ENCODE measurements around the gene HNRNPU. TPM values are rescaled to one million over a fixed set of nuclear protein-coding genes. Genes with fewer than 3 reads are reported as not detected.

HNRNPU gene
- total RNA-seq, 1 donor from 2014 or later: 167 TPM

DNA sequence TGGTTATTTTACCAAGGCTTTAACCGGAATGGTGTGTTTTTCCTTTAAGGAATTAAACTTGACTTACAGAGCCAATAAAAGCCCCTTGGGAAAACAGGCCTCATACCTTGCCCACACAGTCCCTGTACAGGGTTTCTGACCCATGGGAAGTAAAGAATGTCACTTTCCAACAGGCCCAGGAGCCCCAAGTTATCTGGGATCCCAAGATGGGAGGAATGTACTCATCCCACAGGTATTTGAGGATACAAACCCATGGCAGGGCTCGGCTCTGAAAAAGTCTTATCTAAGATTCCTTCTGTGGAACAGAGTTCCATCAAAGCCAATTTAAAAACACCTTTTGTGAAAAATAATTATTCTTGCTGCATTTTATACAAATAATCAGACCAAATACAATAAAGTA is 44.2 kb downstream of the HNRNPU start:
- Histone ChIP-seq H3K27ac (replicated peaks) (no peak overlapping the region), H3K9me3 (replicated peaks) (no peaks in the 10 kb centered on the region), H3K4me3 (no peak overlapping the region), H3K4me1 (no peaks in the 10 kb centered on the region), H3K36me3 (no peaks in the 10 kb centered on the region), H3K27me3 (ENCODE audit: low read depth) (peaks cover 8% of the 10 kb centered on the region)
- intact Hi-C loops (cut with micrococcal nuclease): no loop called here
- TF ChIP-seq, protein P1, sequence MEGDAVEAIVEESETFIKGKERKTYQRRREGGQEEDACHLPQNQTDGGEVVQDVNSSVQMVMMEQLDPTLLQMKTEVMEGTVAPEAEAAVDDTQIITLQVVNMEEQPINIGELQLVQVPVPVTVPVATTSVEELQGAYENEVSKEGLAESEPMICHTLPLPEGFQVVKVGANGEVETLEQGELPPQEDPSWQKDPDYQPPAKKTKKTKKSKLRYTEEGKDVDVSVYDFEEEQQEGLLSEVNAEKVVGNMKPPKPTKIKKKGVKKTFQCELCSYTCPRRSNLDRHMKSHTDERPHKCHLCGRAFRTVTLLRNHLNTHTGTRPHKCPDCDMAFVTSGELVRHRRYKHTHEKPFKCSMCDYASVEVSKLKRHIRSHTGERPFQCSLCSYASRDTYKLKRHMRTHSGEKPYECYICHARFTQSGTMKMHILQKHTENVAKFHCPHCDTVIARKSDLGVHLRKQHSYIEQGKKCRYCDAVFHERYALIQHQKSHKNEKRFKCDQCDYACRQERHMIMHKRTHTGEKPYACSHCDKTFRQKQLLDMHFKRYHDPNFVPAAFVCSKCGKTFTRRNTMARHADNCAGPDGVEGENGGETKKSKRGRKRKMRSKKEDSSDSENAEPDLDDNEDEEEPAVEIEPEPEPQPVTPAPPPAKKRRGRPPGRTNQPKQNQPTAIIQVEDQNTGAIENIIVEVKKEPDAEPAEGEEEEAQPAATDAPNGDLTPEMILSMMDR (IDR thresholded peaks at IDR 0.05; ENCODE audit: borderline replicate concordance): no peak
- no peak for DNase-seq

DNA sequence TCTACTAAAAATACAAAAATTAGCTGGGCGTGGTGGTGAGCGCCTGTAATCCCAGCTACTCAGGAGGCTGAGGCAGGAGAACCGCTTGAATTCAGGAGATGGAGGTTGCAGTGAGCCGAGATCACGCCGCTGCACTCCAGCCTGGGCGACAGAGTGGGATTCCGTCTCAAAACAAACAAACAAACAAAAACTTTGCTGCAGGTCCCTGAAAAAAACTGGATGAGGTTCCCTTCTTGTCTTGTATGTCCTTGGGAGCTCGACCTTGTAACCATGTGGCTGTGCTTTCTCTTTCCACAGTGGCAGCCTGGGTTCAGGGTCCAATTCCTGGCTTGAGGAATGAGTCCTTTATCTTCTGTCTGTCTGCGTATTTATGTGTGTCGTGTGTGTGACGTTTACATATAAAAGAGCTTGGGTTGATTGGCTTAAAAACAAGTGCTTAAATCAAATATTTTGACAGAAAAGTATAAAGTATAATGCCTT is 46.9 kb downstream of the HNRNPU start:
- TF ChIP-seq, protein P1 (IDR thresholded peaks at IDR 0.05; ENCODE audit: borderline replicate concordance): no peak
- no peak overlapping the region for H3K4me3 ChIP-seq
- H3K27ac ChIP-seq (replicated peaks): no peak overlapping the region
- intact Hi-C loops (cut with micrococcal nuclease): no loop called here
- peaks cover 19% of the 10 kb centered on the region for H3K27me3 ChIP-seq (ENCODE audit: low read depth)
- H3K9me3 ChIP-seq (replicated peaks): no peaks in the 10 kb centered on the region
- H3K36me3 ChIP-seq: no peaks in the 10 kb centered on the region
- H3K4me1 ChIP-seq: no peaks in the 10 kb centered on the region
- DNase-seq: no peak

DNA sequence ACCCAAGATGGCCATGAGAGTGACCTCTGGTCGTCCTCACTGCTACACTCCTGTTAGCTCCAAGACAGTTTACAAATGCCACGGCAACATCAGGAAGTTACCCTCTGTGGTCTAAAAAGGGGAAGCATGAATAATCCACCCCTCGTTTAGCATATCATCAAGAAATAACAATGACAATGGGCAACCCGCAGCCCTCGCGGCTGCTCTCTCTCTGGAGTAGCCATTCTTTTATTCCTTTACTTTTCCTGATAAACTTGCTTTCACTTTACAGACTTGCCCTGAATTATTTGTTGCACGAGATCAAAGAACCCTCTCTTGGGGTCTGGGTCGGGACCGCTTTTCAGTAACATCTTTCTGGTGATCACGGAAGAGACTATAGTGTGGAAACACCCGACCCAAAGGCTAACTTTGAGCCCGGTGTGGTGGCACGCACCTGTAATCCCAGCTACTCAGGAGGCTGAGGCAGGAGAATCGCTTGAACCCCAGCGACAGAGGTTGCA is 48.7 kb downstream of the HNRNPU start:
- H3K4me3 ChIP-seq: peak overlapping the region; percentile 30
- H3K27ac ChIP-seq (replicated peaks): no peak overlapping the region
- intact Hi-C loops (cut with micrococcal nuclease): no loop called here
- H3K9me3 ChIP-seq (replicated peaks): no peaks in the 10 kb centered on the region
- no peaks in the 10 kb centered on the region for H3K4me1 ChIP-seq
- no peak for DNase-seq
- H3K27me3 ChIP-seq (ENCODE audit: low read depth): peaks cover 21% of the 10 kb centered on the region
- no peaks in the 10 kb centered on the region for H3K36me3 ChIP-seq
- TF ChIP-seq, protein P1 (IDR thresholded peaks at IDR 0.05; ENCODE audit: borderline replicate concordance): no peak

DNA sequence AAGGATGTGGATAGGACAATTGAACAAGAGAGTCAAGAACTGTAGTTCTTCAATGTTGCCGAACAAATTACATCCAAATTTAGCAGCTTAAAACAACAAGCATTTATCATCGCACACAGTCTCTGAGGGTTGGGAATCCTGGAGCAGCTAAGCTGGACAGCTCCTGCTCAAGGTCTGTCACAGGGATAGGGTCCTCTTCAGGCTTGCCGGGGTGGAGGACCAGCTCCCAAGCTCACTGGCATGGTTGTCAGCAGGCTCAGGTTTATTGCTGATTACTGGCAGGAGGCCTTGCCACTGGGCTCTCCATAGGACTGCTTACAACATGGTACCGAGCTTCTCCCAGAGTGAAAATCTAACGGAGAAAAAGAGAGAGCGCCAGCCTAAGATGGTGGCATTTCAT is 51.0 kb downstream of the HNRNPU start:
- no peak overlapping the region for H3K27ac ChIP-seq (replicated peaks)
- H3K36me3 ChIP-seq: no peaks in the 10 kb centered on the region
- H3K4me1 ChIP-seq: no peaks in the 10 kb centered on the region
- no peaks in the 10 kb centered on the region for H3K9me3 ChIP-seq (replicated peaks)
- DNase-seq: no peak
- H3K27me3 ChIP-seq (ENCODE audit: low read depth): peaks cover 21% of the 10 kb centered on the region
- intact Hi-C loops (cut with micrococcal nuclease): no loop called here
- TF ChIP-seq, protein P1 (IDR thresholded peaks at IDR 0.05; ENCODE audit: borderline replicate concordance): no peak
- H3K4me3 ChIP-seq: no peak overlapping the region

DNA sequence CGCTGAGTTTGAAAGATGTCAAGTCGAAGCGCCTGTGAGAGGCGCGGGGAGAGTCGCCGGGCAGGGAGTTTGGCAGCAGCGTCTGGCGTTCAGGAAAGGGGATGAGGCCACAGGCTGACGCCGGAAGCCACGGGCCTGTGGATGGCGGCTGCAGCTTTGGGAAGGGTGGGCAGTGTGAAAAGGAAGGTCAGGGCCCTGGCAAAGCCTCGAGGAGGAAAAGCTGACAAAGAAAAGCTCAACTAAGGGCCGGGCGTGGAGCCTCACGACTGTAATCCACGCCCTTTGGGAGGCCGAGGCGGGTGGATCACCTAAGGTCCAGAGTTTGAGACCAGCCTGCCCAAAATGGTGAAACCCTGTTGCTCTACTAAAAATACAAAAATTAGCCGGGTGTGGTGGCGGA is 54.1 kb downstream of the HNRNPU start:
- DNase-seq: no peak
- intact Hi-C loops (cut with micrococcal nuclease): no loop called here
- no peak overlapping the region for H3K4me3 ChIP-seq
- H3K27me3 ChIP-seq (ENCODE audit: low read depth): peaks cover 19% of the 10 kb centered on the region
- H3K9me3 ChIP-seq (replicated peaks): no peaks in the 10 kb centered on the region
- no peaks in the 10 kb centered on the region for H3K4me1 ChIP-seq
- no peaks in the 10 kb centered on the region for H3K36me3 ChIP-seq
- TF ChIP-seq, protein P1 (IDR thresholded peaks at IDR 0.05; ENCODE audit: borderline replicate concordance): no peak
- no peak overlapping the region for H3K27ac ChIP-seq (replicated peaks)

Data from left ventricle myocardium inferior (tissue), 1 donor.